Measurements from ENCODE around the gene WDR35. TPM values are rescaled to one million over a fixed set of nuclear protein-coding genes. Genes with fewer than 3 reads are reported as not detected.

Gene WDR35
- total and polyA plus RNA-seq, 10 of the 15 experiments (the other 5 are each of a cell fraction or from before 2014, with no cell fraction given): 3.0 to 9.3 (median 6.3) TPM

GRCh38 chr2:19893520-19894133 lies 96.3 kb downstream of the WDR35 start (continued):
- TF ChIP-seq FOXM1 (IDR thresholded peaks at IDR 0.05; ENCODE audit: low read depth, low read length) (peak; percentile 63; the same call in 1 of the 2 replicates), ELK1 (IDR thresholded peaks at IDR 0.05; ENCODE audit: low read depth, low read length) (no peak), BHLHE40 (IDR thresholded peaks at IDR 0.05; ENCODE audit: borderline replicate concordance in 1 of 2, low read depth in 2 of 2, low read length in 1 of 2) (peak; percentile 63 to 92), TCF12 (IDR thresholded peaks at IDR 0.05; ENCODE audit: low read depth, low read length) (no peak), HDAC6 (IDR thresholded peaks at IDR 0.05; ENCODE audit: unreplicated experiment) (no peak), JUNB (IDR thresholded peaks at IDR 0.05) (peak; percentile 91), IRF3 (IDR thresholded peaks at IDR 0.05) (no peak), LARP7 (IDR thresholded peaks at IDR 0.05) (no peak), ZNF592 (IDR thresholded peaks at IDR 0.05) (no peak), CUX1 (IDR thresholded peaks at IDR 0.05; ENCODE audit: insufficient replicate concordance, low read depth, low read length) (no peak), WRNIP1 (IDR thresholded peaks at IDR 0.05; ENCODE audit: borderline replicate concordance, low read depth, low read length) (no peak), POLR2A (IDR thresholded peaks at IDR 0.05; ENCODE audit: low read depth, low read length) (no peak), CEBPZ (IDR thresholded peaks at IDR 0.05; ENCODE audit: low read depth, low read length) (no peak), CHD4 (IDR thresholded peaks at IDR 0.05) (no peak), ZBED1 (IDR thresholded peaks at IDR 0.05; ENCODE audit: borderline replicate concordance) (no peak)

All from GM12878 (cell line).